Breast epithelium (tissue), 3 donors: Measurements from ENCODE around the gene MTUS2.

Experiments
- POLR2A ChIP-seq: fragments of 450-650 bp; IDR thresholded peaks from one replicate; pipeline ENCODE4 v1.6.1; 2016; ENCODE audit warnings: antibody characterized with exemption, mild to moderate bottlenecking, moderate library complexity
- POLR2AphosphoS5 ChIP-seq, 3 donors: sonication (generic); formaldehyde crosslinking; IDR thresholded peaks; one replicate each; pipeline ENCODE4 v1.6.1; 2017; ENCODE audit warnings: antibody characterized with exemption in 3 of 3
- TF ChIP-seq, protein P1 (sequence below), 3 donors: fragments of 450-650 bp; IDR thresholded peaks; one replicate each; pipeline ENCODE4 v1.5.1; 2016 to 2017; ENCODE audit warnings: antibody characterized with exemption in 3 of 3, mild to moderate bottlenecking in 3 of 3, moderate library complexity in 3 of 3

DNA sequence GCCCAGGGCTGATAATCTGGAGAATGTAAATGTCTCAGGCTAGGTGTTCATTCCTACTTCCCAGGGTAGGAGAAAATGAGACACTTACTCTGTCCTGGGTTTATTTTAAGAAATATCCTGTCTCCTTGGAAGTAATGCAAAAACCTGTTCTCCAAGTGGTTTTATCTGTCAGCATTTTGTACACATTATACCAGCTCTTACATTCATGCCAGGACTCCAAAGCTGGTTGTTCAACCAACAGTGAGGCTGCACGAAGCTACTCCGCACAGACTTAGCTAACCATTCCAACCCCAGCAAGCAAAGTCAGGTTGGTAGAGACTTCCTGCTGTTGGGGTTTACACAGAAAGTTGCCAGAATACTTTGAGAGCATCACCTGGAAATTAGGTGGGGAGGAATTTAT lies 719.7 kb downstream of the MTUS2 start:
- TF ChIP-seq, protein P1, sequence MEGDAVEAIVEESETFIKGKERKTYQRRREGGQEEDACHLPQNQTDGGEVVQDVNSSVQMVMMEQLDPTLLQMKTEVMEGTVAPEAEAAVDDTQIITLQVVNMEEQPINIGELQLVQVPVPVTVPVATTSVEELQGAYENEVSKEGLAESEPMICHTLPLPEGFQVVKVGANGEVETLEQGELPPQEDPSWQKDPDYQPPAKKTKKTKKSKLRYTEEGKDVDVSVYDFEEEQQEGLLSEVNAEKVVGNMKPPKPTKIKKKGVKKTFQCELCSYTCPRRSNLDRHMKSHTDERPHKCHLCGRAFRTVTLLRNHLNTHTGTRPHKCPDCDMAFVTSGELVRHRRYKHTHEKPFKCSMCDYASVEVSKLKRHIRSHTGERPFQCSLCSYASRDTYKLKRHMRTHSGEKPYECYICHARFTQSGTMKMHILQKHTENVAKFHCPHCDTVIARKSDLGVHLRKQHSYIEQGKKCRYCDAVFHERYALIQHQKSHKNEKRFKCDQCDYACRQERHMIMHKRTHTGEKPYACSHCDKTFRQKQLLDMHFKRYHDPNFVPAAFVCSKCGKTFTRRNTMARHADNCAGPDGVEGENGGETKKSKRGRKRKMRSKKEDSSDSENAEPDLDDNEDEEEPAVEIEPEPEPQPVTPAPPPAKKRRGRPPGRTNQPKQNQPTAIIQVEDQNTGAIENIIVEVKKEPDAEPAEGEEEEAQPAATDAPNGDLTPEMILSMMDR (IDR thresholded peaks at IDR 0.05) = no peak
- no peak for TF ChIP-seq POLR2A
- no peak for TF ChIP-seq POLR2AphosphoS5 (IDR thresholded peaks at IDR 0.05)
